Mesendoderm (in vitro differentiated cells): Measurements from ENCODE around the gene SEC61A1.

Source experiments
- DNase-seq: peaks from one replicate; pipeline ENCODE4 v3.0.0; 2013
- H2AK5ac ChIP-seq: 2 replicates; pipeline ENCODE4 v1.6.1; 2013; ENCODE audit warnings: low read length, inconsistent platforms
- H2BK120ac ChIP-seq: 2 replicates; pipeline ENCODE4 v1.6.1; 2013; ENCODE audit warnings: low read depth, mild to moderate bottlenecking, low read length, moderate library complexity, mixed read lengths
- H2BK15ac ChIP-seq: replicated peaks from 2 replicates; pipeline ENCODE4 v1.6.1; 2013; ENCODE audit warnings: low read depth, mild to moderate bottlenecking, moderate library complexity
- H2BK5ac ChIP-seq: 2 replicates; pipeline ENCODE4 v1.6.1; 2013; ENCODE audit warnings: low read length, inconsistent platforms
- H3K18ac ChIP-seq: 2 replicates; pipeline ENCODE4 v1.6.1; 2013; ENCODE audit warnings: mild to moderate bottlenecking, low read length, mixed read lengths
- H3K23ac ChIP-seq: one replicate; pipeline ENCODE4 v1.6.1; 2013; ENCODE audit warnings: low read length
- H3K27ac ChIP-seq: 2 replicates; pipeline ENCODE4 v1.5.1; 2013; ENCODE audit warnings: low read depth, mild to moderate bottlenecking, inconsistent platforms, low read length, moderate library complexity
- H3K27me3 ChIP-seq: 2 replicates; pipeline ENCODE4 v1.6.1; 2013; ENCODE audit warnings: low read length, control low read depth, mild to moderate bottlenecking, inconsistent platforms; ENCODE audit not compliant: insufficient read depth, poor library complexity
- H3K36me3 ChIP-seq: 2 replicates; pipeline ENCODE4 v1.6.1; 2013; ENCODE audit warnings: low read length, inconsistent platforms; ENCODE audit not compliant: control insufficient read depth, insufficient read depth
- H3K4ac ChIP-seq: one replicate; pipeline ENCODE4 v1.6.1; 2013; ENCODE audit warnings: low read depth, mild to moderate bottlenecking, low read length, moderate library complexity
- H3K4me1 ChIP-seq: 2 replicates; pipeline ENCODE4 v1.6.1; 2013; ENCODE audit warnings: low read depth, low read length, inconsistent platforms; ENCODE audit not compliant: control insufficient read depth
- H3K4me2 ChIP-seq: 2 replicates; pipeline ENCODE4 v1.6.1; 2013; ENCODE audit warnings: low read length
- H3K4me3 ChIP-seq: 2 replicates; pipeline ENCODE4 v1.5.1; 2013; ENCODE audit warnings: mild to moderate bottlenecking, low read length
- H3K56ac ChIP-seq: one replicate; pipeline ENCODE4 v1.6.1; 2013; ENCODE audit warnings: low read length
- H3K79me1 ChIP-seq: 2 replicates; pipeline ENCODE4 v1.6.1; 2013; ENCODE audit warnings: low read length, inconsistent platforms
- H3K79me2 ChIP-seq: 2 replicates; pipeline ENCODE4 v1.6.1; 2013; ENCODE audit warnings: mild to moderate bottlenecking, low read length; ENCODE audit not compliant: control insufficient read depth, insufficient read depth
- H3K9ac ChIP-seq: 2 replicates; pipeline ENCODE4 v1.6.1; 2013; ENCODE audit warnings: low read length, inconsistent platforms
- H4K5ac ChIP-seq: one replicate; pipeline ENCODE4 v1.6.1; 2013; ENCODE audit warnings: low read length
- H4K8ac ChIP-seq: one replicate; pipeline ENCODE4 v1.6.1; 2013; ENCODE audit warnings: low read depth, mild to moderate bottlenecking, control low read depth, low read length, moderate library complexity
- WGBS: extraction: QIAGEN DNeasy Blood & Tissue Kit; methylation state at CpG from one replicate; pipeline ENCODE4 v1.1.7; 2013; ENCODE audit warnings: low lambda C conversion rate, missing lambda C conversion rate; ENCODE audit not compliant: insufficient coverage; ENCODE audit errors: extremely low coverage; 5-methylcytosine and 5-hydroxymethylcytosine counted together
- small RNA-seq: library from polyadenylated mRNA; stranded (forward); fragments of <200 nt; extraction: miRNeasy Mini kit (QIAGEN cat#:217004); gene quantifications from one replicate; pipeline ENCODE3, GENCODE V24; 2013; ENCODE audit not compliant: insufficient read depth

The SEC61A1 gene

DNA sequence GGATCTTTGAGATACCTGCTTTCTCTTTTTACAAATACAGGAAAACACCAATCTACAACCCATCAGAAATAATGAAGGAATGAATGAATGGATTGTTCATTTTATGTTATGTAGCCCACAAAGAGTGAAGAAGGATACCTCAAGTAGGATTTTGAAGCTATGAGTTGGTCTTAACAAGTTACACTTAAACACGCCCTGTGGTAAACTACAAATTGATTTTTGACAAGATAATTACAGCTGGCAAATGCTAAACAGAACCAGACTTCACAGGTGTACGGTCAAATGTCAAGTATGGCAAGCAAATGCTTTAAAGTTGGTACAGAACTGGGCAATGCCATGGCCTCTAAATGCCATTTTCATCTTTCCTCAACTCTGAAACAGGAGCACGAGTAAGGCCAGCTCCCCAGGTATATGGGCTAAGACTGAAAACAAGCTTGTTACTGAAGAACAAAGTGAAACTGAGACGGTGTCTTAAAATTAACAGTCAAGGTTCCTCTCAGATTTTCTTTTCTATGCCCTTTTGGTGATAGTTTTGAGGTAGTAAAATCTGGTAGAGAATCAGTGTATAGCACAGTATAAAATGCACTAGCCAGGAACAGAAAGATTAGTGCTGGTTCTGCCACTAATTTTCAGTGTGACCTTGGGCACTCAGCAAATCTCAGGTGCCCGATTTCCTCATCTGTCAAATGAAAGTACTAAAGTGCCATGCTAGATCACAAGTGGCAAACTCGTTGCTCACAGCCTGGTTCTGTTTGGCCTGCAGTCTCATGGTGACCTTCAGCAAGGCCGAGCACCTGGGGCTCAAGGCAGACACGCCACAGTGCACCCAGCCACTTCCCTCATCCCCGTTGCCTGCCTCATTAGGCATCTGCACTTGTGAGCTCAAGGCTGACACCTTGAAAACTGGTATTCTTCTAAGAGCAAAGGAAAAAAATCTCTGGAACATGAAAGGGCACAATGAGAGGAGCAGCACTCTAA lies 61.9 kb downstream of the SEC61A1 start:
- H3K79me1 ChIP-seq: peaks cover 8% of the 10 kb centered on the region
- H3K36me3 ChIP-seq: peaks cover 3% of the 10 kb centered on the region
- DNase-seq: no peak
- peaks cover 6% of the 10 kb centered on the region for H3K79me2 ChIP-seq
- no peak overlapping the region for H3K4me2 ChIP-seq
- no peak overlapping the region for H3K18ac ChIP-seq
- no peak overlapping the region for H2AK5ac ChIP-seq
- no peak overlapping the region for H2BK5ac ChIP-seq
- H3K4ac ChIP-seq: no peak overlapping the region
- H4K5ac ChIP-seq: no peak overlapping the region
- H3K27ac ChIP-seq: no peak overlapping the region
- H2BK15ac ChIP-seq: no peak overlapping the region
- no peak overlapping the region for H3K4me3 ChIP-seq
- no peak overlapping the region for H3K9ac ChIP-seq
- no CpG with 5 or more reads among the region's 9 CpGs for WGBS
- H3K27me3 ChIP-seq: no peaks in the 10 kb centered on the region
- H2BK120ac ChIP-seq: no peak overlapping the region
- H4K8ac ChIP-seq: no peak overlapping the region
- H3K4me1 ChIP-seq: no peaks in the 10 kb centered on the region
- no peak overlapping the region for H3K23ac ChIP-seq
- no peak overlapping the region for H3K56ac ChIP-seq

Small RNA genes lying within 50 kb of the gene (small RNA-seq; reads per million reads assigned to genes)
- 0.72 reads per million for gene RNU2-37P
